Testis (tissue), 2 donors: ENCODE measurements around the gene ALPK1.

Source experiments
- POLR2A ChIP-seq: fragments of 450-650 bp; IDR thresholded peaks from one replicate; pipeline ENCODE4 v1.6.1; 2017; ENCODE audit warnings: antibody characterized with exemption, mild to moderate bottlenecking, moderate library complexity
- TF ChIP-seq, protein P1 (sequence below), 3 experiments: fragments of 450-650 bp in 2 of 3; fragments of 200-600 bp in 1 of 3; sonication (generic) in 1 of 3; IDR thresholded peaks; one replicate each; pipeline ENCODE4 v1.5.1; 2016 to 2019; ENCODE audit warnings: antibody characterized with exemption in 3 of 3, mild to moderate bottlenecking in 2 of 3, moderate library complexity in 1 of 3

DNA sequence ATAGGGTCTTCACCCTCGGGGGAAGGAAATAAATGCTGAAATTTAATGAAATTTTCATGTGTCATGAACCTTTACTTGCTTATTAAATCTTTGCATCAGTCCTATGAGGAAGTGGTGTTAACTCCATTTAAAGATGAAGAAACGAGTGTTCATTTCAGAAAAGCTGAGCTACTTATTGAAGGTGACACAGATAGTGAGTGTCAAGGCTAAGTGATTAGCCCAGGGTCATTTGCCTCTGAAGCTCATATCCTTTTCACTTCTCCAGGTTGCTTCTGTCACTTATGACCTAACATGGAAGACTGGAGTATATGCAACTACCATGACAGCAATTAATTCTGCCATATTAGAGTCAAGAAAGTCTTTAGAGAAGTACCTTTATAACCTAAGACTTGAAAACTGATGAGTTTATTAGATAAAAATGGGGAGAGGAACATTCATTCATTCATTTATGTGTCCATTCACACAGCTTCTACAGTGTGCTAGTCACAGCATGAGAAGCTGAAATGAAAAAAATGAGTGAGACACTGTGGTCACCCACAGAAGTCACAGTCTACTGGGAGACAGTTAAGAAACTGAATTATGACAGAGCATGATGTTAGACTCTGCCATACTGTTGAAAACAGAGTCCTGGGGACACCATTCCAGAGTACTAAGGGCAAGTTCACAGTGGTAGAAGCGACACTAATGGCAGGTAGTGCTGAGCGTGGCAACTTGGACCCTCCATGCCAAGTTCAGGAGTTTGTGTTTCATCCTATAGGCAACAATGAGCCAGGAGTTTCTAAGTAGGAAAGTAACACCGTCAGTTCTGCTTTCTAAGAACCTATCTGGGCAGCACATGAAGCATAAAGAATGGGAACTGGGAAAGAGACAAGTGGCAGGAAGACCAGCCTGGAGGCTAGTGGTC, 21.3 kb downstream of the ALPK1 start:
- TF ChIP-seq, protein P1, sequence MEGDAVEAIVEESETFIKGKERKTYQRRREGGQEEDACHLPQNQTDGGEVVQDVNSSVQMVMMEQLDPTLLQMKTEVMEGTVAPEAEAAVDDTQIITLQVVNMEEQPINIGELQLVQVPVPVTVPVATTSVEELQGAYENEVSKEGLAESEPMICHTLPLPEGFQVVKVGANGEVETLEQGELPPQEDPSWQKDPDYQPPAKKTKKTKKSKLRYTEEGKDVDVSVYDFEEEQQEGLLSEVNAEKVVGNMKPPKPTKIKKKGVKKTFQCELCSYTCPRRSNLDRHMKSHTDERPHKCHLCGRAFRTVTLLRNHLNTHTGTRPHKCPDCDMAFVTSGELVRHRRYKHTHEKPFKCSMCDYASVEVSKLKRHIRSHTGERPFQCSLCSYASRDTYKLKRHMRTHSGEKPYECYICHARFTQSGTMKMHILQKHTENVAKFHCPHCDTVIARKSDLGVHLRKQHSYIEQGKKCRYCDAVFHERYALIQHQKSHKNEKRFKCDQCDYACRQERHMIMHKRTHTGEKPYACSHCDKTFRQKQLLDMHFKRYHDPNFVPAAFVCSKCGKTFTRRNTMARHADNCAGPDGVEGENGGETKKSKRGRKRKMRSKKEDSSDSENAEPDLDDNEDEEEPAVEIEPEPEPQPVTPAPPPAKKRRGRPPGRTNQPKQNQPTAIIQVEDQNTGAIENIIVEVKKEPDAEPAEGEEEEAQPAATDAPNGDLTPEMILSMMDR (IDR thresholded peaks at IDR 0.05) = no peak
- no peak for TF ChIP-seq POLR2A
